ENCODE data around the gene RAB41.
"Not testable (repeated sequence)": the region's sequence is repeated elsewhere in the genome, so short reads cannot be mapped to it uniquely, and the experiment has no call there.

Gene RAB41

DNA sequence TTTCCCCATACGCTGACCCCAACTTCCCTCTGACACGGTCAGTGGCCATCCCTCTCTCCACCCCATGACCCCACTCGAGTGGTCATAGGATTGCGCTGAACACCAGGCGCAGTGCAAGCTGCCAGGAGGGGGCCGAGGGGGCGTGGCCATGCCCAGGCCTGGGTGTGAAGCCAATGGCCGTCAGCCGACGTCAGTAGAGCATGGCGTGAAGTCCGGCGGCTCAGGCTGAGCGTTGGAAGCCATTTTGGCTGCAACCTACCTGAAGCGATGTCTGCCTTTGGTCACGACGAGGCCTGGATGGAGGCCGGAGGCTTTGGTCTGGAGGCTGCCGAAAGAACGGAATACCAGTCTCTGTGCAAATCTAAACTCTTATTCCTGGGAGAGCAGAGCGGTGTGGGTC, at the start of gene RAB41:
Gene RAB41, plus strand, starts transcription at position 222 of the 400 bp plus-strand sequence. Its CDS starts 46 bp downstream, at position 268.
- DNase-seq (ENCODE audit: low spot score), result no peak

DNA sequence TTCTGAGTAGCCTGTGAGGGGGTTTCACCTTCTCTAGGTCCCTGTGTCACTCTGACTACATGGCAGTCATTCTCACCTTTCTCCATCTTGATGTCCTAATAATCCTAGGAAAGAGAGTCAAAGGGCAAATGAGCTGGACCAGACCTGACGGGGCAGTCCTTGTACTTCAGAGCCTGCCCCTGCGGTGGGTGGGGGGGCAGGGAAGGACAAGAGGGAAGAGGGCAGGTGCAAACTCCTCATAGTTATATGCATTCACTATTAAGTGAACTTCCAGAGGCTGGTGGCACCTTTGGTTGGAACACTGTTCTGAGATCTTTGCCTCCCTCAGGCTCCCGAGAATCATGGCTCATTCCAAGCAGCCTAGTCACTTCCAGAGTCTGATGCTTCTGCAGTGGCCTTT, 47.6 kb upstream of the RAB41 start, which contains the start of gene AWAT1:
Gene AWAT1, plus strand, starts transcription at position 301 of the 400 bp plus-strand sequence. Its CDS starts 41 bp downstream, at position 342.
- DNase-seq (ENCODE audit: low spot score), result no peak

DNA sequence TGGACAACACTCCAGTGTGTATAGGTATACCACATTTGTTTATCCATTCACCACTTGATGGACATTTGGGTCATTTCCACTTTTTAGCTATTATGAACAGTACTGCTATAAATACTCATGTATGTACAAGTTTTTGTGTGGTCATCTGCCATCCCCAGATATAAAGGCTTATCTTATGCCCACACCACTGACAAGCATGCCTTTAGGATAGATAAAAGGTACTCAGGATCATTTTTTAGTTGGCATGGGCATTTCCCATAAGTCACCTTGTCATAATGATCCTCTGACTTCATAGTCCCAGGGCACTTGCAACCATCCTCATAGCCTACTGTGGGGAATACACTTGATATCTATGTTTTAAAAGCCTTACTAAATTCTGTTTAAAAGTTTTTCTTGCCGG, 41.2 kb upstream of the RAB41 start:
- DNase-seq (ENCODE audit: low spot score), result no peak

DNA sequence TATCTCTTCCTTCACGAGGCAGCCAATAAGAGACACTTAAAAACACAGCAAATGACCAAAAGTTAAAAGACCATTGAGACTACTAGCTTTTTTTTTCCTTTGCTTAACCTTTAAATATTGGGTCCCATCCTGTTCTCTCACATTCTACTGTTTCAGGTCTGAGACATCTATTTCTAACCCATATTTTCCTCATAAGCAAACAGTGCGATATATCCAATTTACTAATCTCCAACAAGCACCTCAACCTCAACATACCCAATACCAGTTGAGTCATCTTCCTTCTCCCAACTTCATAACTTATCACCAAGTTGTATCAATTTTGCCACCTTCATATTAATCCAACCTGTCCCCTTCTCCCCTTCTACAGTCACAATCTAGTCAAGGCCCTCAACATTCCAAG, 40.5 kb upstream of the RAB41 start:
- no peak for DNase-seq (ENCODE audit: low spot score)

DNA sequence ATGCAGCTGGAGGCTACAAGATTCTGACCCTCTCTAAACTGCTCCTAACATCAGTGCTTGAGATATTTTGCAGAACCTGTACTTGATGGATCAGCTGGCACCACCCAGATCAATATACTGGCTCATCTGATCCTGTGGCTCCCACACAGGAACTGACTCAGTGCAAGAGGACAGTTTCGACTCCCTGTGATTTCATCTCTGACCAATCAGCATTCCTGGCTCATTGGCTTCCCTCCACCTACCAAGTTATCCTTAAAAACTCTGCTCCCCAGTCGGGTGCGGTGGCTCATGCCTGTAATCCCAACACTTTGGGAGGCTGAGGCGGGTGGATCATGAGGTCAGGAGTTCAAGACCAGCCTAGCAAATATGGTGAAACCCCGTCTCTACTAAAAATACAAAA, 38.4 kb upstream of the RAB41 start:
- not testable (repeated sequence) for DNase-seq (ENCODE audit: low spot score)

DNA sequence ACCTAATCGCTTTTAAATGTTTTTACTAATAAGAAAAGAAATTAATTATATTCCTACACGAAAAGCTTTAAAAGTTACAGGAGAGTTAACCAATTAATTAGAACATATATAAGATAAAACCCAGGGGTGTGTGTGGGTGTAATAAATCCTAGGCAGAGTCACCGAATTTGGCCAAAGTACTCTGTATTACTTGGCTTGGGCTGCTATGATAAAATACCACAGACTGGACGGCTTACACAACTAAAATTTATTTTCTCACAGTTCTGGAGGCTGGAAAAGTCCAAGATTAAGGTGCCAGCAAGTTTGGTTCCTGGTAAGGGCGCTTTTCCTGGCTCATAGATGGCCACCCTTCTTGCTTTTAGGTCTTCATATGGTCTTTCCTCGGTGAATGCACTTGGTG, 37.1 kb upstream of the RAB41 start:
- no peak for DNase-seq (ENCODE audit: low spot score)

DNA sequence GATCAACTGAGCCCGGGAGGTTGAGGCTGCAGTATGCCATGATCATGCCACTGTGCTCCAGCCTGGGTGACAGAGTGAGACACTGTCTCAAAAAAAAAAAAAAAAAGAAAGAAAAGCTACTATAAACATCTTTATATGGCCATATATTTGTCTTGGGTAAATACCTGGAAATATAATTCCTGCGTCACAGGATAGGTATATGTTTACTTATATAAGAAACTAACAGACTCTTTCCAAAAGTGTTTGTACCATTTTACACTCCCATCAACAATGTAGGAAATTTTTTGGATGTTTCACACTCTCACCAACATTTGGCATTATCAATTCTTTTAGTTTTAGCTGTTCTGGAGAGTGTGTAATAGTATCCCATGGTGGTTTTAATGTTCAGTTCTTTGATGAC, 34.7 kb upstream of the RAB41 start:
- DNase-seq (ENCODE audit: low spot score), result no peak

DNA sequence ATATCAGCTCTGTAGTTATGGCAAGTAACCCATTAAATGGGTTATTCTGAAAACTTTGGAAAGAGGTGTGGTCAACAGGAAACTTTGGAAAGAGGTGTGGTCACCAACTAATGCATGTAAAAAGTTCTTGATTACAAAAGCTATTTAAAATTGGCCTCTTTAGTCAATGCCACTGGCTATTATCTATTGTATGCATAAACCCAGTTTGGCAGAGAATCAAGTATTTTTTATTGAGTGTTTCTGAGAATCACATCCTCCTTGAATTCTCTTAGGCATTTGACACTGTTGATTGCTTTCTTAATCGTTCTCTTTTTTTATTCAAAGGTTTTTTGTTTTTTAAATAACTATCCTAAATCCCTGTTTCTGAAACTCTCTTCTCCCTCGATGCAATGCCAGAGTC, 29.5 kb upstream of the RAB41 start:
- no peak for DNase-seq (ENCODE audit: low spot score)

DNA sequence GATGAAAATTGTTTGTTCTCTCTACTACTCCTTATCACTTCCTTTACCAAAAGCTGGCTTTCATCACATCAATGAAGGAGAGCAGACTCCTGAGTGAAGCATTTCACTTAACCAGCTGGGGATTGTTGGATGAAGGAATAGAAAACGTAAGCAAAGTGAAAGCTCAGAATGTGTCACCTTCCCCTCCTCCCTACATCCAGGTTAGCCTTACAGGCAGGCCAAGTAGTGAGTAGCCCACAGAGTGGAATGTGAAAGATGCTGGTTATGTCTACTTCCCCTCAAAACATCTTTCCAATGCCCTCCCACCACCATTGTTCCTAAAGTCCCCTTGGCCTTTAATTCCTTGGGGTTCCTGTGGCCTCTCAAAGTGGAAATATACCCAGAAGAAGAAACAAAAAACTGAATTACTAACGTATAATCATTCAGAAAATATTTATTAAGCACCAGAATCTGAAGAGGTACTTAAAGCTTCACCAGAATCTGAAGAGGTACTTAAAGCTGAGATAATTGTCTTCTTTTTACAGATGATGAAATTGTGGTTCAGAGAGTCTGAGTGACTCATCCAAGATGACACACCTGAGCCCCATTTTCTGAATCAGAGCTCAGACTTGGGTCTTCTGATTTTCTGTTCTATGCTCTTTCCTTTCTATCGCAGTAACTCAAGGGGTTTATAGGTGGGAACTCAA, 28.5 kb upstream of the RAB41 start:
- no peak for DNase-seq (ENCODE audit: low spot score)

DNA sequence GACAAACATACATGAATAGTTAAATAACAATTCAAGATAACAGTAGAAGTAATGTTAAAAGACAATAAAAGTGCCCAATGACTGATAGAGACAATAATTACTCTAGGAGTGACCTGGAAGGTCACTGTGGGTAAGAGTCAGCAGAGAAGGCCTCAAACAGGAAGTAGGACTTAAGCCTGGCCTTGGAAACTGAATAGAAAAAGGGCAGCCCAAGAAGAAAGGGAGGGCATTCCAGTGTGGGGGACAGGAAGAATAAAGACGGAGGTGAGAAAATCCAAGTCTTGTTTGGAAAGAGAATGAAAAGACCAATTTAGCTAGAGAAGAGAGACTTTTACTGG, 27.9 kb upstream of the RAB41 start:
- DNase-seq (ENCODE audit: low spot score), result no peak

DNA sequence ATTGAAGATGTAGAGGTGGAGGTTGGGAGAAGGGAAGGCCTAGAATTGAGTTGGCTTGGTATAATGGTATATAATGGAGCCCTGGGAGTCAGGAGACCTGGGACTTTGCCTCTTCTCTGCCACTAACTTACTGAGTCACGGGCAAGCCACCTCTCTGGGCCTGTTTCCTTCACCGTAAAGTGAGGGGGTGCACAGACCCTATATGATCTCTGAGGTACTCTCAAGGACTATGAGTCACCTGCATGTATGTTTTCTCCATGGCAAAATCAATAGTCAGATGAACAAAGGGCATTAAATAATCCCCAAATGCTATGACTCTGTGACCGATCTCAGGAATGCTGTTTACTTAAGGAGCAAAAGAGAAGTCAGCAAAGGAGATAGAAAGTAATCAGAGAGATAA, 27.1 kb upstream of the RAB41 start:
- DNase-seq (ENCODE audit: low spot score), result no peak

DNA sequence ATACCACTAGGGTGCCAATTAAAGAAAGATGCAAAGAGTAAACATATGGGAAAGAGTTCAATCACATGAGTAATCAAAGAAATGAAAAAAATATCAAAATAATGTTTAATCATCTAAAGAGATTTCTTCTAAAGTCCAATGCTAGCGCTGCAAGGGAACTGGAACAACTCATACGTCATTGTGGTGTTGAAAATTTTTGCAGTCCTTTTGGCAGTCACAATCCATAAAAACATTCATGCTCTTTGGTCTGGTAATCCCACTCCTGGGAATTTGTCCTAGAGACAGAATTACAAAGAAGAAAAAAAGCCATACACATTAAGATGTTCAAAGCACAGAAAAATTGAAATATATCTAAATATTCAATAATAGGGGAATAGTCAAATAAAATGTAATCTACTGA, 26.5 kb upstream of the RAB41 start:
- DNase-seq (ENCODE audit: low spot score), result no peak

DNA sequence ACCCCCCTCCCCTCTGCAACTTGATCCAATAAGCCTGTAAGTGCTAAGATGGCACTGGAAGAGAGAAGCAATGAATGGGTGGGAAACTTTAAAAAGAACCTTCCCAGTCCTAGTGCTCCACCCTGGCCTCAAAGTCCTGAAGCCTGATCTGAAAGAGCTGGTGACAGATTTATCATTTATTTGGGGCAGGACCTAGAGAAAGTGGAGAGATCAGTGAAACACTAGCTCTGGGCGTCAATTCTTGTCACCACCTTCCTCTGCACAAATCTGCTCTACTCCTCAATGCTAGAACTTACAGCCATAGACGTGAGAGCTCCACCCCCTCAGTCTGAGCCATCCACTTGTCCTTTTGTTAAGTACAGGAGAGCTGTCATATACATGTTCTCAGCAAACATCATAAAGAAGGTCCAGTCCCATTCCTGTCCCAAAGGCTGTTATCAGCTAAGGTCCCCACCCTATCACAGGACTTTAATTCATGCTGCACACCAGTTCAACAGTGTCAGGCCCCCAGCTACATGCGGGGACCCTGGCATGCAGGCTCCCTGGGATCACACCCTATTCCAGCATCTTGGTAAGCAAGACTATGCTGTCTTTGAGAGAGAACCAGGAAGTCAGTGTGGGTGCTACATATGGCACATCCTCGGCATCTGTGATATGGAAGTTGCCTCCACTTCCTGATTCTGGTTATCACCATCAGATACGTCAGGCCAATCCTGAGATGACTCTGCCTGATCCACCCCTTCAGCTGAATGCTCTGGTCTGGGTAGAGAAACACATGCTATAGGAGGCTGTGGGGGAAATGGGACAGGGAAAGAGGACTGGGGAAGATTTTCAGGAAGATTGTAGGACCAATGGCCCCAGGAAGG, 24.3 kb upstream of the RAB41 start:
- DNase-seq (ENCODE audit: low spot score), result no peak

DNA sequence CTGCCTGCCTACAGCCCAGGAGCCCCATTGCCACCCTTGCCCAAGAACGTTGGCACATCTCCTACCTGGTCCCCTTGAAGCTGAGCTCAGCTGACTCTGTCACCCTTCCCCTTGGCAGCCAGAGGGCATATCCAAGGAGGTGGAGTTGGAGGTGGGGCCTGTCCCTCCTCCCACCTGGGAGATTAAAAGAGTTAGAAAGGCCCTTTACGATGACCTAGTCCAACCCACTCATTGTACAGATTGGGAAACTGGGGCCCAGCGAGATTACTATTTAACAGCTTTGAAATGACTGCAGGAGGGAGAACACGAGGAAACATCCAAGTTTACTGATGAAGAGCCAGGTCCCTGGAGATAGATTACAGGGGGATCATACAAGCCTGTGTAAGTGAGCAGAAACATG, 21.9 kb upstream of the RAB41 start, which contains the start of gene P2RY4:
Gene P2RY4, minus strand, starts transcription at position 101 of the 400 bp plus-strand sequence. CDS start 580 bp downstream, outside the sequence.
- no peak for DNase-seq (ENCODE audit: low spot score)

DNA sequence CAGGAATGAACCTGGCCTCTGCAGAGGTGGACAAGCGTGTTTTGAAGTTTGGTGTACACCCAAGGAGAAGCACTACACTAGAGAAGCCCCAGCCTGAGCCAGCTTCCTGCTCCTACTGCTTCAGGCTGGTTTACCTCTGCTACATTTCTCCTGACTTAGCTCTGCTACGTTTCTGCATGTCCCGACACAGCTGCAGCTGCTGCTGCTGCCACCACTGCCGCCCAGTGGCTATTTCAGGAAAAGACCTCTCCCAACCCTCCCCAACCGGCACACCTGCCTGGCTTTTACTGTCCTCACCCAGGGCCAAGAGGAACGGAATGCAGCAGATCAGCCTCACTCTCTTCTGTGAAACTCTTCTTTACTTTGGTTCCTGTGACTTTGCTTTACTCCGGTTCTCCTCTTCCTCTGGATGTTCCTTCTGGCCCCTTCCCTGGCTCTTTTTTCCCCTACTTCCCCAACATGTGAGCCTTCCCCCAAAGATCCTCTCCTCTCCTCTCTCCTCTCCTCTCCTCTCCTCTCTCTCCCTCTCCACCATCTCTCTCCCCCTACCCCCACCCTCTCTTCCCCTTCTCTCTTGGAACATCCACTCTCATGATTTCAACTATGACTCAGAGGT, 18.9 kb upstream of the RAB41 start:
- DNase-seq (ENCODE audit: low spot score), result peak; percentile 16

DNA sequence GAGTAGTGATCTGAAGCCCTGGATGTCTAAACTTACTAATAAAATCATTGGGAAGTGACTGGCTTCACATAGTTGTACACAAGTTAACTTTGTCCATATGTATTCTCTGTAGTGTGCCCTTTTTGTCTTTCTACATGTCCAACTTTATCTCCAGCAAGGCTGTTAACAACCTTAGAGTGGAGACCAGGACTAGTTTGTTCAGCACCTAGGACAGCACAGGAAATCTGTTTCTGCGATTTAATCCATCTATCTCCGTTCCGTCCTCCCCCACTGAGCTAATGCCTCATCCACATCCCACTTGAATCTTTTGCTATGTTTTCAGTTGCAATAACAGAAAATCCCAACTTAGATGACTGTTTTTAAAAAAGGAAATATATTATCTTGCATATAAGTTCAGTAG, 17.2 kb upstream of the RAB41 start:
- no peak for DNase-seq (ENCODE audit: low spot score)

DNA sequence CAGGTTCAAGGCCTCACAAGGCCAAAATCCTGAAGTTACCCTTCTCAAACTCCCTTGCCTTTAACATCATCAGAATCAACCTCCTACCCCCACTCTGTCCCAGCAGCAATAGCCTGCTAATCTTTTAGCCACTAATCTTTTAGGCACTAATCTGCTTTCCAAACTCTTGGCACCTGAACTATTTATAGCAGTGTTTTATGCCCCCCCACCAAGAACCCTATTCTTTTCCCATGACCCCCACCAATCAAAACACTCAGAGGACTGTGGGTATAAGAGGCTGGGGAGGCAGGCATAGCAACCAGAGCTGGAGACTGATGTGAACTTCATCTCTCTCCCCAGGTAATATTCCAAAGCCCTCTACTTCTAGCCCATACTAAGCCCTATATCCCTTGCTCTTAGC, 13.9 kb upstream of the RAB41 start, which contains the start of gene ARR3:
Gene ARR3, plus strand, starts transcription at position 301 of the 400 bp plus-strand sequence. CDS start 1,052 bp downstream, outside the sequence.
- DNase-seq (ENCODE audit: low spot score), result no peak

DNA sequence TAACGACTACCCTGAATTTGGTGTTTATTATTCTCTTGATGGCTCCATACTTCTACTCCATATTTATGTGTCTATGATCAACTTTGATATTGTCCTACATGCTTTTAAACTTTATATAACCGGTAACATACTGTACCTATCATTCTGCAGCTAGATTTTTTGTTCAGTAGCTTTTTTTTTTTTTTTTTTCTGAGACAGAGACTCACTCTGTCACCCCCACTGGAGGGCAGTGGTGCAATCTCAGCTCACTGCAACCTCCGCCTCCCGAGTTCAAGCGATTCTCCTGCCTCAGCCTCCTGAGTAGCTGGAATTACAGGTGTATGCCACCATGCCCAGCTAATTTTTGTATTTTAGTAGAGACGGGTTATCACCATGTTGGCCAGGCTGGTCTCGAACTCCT, 7.9 kb upstream of the RAB41 start:
- DNase-seq (ENCODE audit: low spot score), result not testable (repeated sequence)

DNA sequence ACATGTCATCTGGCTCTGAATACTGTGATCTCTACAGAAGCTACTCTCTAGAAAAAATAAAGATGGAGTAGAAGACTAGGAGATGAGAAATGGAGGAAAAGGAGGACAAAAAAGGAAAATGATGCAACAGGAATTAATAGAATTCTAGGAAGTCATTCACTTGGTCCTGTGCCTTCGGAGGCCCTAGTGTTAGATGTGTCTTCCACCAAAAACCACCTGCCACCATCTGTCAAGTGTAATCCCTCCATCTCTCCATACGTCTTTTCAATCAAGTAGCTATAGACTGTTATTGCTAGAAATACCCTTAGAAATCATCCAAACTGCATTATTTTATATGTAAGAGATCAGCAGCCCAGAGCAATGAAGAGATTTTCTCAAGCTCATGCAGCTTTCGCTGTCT, 2.9 kb upstream of the RAB41 start:
- no peak for DNase-seq (ENCODE audit: low spot score)

DNA sequence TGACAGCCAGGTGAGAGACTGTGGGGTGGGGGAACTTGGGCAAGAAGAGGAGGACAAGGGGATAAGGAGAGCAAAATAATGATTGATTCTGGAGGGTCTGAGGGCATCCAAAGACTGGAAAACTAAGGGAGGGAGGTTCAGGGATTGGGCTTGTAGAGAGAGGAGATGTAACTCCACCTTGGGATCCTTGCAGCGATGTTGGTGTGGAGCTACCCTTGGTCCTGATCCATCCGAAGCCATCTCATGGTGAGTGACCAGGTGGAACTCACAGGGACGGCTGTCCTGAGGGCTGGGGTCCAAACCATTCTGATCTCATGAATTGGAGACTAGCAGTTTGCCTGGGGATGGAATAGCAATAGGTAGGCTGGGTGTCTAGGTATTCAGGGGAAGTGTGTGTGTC, 1.4 kb upstream of the RAB41 start:
- DNase-seq (ENCODE audit: low spot score), result no peak

DNA sequence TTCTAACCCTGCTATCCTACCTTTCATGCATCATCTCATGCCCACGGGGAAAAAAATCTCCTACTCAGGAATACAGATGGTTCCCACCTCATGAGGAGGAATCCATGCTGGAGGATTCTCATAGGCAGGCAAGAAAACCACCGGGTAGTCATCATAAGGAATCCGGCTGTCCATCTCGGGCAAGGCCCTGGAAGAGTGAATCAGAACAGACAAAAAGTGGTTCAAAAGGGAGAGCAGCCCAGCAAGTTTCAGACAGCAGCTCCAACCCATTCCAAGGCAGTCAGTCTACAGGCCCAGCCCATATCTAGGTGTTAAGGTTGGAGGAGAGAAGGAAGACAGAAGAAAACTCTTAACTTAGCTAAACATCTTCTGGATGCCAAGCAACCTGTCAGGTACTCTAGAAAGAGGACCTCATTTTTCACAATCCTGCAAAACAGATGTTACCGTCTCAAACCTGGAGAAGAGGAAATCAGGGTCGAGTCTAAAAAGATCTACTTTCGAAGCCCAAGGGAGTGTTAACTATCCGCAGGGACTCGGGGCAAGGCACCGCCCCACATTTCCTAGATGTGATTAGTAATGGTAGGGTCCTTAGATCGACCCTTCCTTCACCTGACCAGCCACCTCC, 7.3 kb downstream of the RAB41 start:
- DNase-seq (ENCODE audit: low spot score), result no peak

Data from germinal center (tissue), 1 donor.